ENCODE data around the gene NRIP3.

GRCh38 chr11:8948886-8949285, 54.9 kb downstream of the NRIP3 start:
- TF ChIP-seq TCF4 (CRISPR knock-in tag; IDR thresholded peaks at IDR 0.05; ENCODE audit: borderline replicate concordance) (no peak), ZNF70 (CRISPR knock-in tag; IDR thresholded peaks at IDR 0.05) (no peak), CREB5 (CRISPR knock-in tag; IDR thresholded peaks at IDR 0.05; ENCODE audit: low read depth) (no peak), ZFP30 (CRISPR knock-in tag; IDR thresholded peaks at IDR 0.05) (no peak)
